GM19025 (cell line): ENCODE results near the gene GLTP.

Source experiments
- ATAC-seq: cut with Tn5 transposase; IDR thresholded peaks from one replicate; pipeline ENCODE4 v1.9.1; 2021; ENCODE audit warnings: mild to moderate bottlenecking, low read depth, moderate library complexity; ENCODE audit not compliant: unreplicated experiment

Gene GLTP

DNA sequence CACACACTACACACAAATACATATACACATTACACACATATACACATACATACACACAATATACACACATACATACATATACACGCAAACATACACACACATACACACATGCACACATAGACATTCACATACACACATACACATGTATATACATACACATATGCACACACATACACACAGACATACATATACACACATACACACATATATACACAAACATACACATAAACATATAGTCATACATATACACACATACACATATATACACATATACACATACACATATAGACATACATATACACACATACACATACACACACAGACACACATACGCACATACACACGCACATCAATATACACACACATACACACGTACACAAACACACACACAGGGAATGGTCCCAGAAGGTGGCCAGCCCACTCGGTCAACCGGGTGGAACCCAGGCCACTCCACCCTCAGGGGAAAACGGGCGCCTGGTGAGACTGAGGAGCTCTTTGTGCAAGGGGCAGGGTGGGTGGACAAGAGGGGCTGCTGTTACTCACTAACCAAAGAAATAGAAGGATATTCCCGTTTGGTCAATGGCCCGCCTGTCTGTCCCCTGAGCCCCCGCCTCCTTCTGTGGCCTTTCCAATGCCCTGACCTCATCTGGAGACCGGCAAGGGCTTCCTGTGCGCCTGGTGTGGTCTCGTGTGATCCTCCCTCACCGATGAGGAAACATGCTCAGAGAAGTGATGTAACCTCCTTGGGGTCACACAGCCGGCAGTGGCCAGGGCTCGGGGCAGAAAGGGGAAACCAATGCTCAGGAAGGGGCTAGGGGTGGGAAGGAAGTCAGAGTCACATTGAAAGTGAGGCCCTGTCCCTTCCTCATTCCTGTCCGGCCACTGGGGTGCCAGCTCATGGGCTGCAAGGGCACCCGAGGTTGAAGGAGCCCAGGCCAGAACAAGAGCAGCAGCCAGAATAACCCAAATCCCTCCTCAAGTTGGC lies 52.5 kb downstream of the GLTP start:
- ATAC-seq = no peak

- ATAC-seq = no peak
These were observed 53.3 kb downstream of the GLTP start for GRCh38 chr12:109827080-109827479.

DNA sequence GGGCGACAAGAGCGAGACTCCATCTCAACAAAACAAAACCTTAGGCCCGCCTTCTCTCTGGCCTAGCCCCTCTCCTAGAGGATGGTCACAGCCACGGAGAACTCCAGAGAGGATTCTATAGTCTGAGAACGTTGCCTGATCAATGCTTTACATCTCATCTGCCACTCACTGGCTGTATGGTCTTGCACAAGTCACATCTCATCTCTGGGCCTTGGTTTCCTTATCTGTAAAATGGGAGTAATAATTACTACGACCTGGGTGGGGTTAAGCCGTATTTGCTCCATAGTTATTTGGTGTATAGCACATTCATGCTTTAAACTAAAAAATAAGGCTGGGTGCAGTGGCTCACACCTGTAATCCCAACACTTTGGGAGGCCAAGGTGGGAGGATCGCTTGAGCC lies 55.6 kb downstream of the GLTP start:
- ATAC-seq = no peak

- ATAC-seq = no peak
These were observed 57.4 kb downstream of the GLTP start for GRCh38 chr12:109822951-109823411.

DNA sequence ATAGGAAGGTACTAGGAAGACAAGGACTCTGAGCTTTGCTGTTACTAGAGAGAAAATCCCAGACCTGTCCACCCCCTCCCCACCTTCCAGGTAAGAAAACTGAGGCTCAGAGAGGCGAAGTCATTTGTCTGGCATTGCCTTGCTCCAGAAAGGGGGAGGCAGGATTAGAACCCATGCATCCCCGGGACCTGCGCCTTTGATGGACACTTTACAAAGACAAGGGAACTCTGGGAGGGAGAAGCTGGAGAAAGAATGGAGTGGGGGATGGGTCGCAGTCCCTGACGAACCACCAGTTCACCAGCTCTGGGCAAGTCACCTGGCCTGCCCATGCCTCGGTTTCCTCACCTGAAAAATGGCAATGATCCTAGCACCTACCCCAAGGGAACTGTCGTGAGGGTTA lies 57.9 kb downstream of the GLTP start:
- ATAC-seq = no peak

DNA sequence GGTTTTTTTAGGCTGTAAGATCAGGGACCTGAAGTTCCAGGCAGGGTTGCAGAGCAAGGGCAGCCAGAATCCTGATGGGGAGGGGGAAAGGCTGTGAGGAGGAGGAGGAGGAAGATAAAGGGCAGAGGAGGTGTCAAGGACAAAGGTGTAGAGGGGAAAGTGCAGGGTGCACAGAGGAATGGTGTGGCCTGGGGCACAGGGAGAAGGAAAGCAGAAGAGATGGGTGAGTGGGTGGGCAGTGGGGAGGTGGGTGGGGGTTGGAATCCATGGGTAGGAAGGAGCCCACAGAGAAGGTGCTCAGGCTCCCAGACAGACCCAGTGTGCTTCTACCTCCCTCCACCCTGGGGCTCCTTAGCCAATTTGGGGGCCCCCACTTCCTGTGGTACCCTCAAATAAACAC lies 58.4 kb downstream of the GLTP start:
- ATAC-seq = no peak

DNA sequence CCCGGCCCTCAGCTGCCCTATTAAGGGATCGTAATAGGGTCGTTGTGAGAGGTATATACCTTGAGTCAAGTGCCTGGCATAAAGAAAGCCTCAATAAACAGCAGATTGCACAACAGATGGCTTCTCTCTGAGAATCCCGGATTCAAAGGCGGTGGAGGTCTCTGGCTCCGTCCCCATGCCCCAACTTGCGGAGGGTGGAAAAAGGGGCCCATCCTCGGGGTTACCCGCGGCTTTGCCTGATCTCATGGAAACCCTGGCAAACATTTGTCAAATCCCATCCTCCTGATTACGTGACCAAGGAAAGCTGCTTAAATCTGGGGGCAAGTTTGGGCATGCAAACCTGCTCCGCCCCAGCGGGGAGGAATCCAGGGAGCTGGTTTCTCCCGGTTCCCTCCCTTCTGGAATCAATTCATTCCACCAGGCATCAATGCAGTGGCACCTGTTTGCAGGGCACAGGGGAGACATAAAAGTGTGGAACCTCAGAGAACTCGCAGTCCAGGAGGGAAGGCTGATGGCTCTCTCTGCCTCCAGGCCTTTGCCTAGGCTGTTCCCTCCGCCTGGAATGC lies 59.4 kb downstream of the GLTP start:
- no peak for ATAC-seq

- no peak for ATAC-seq
These were observed 61.3 kb downstream of the GLTP start for GRCh38 chr12:109818905-109819500.

DNA sequence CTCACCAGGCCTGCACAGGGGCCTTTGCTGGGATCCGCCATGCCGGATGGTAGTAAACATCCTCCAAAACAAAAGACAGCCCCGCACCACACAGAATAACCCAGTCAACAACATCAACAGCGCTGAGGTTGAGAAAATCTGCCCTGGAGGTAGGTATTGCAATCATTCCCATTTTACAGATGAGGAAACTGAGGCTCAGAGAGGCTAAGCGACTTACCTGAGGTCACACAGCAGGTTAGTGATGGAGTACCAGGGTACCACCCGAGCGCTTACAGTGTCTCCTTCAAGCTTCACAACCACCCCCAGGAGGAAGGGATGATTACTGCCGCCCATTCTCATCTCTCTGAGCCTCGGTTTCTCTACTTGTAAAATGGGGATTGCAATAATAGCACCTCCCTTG lies 62.1 kb downstream of the GLTP start:
- ATAC-seq = no peak

DNA sequence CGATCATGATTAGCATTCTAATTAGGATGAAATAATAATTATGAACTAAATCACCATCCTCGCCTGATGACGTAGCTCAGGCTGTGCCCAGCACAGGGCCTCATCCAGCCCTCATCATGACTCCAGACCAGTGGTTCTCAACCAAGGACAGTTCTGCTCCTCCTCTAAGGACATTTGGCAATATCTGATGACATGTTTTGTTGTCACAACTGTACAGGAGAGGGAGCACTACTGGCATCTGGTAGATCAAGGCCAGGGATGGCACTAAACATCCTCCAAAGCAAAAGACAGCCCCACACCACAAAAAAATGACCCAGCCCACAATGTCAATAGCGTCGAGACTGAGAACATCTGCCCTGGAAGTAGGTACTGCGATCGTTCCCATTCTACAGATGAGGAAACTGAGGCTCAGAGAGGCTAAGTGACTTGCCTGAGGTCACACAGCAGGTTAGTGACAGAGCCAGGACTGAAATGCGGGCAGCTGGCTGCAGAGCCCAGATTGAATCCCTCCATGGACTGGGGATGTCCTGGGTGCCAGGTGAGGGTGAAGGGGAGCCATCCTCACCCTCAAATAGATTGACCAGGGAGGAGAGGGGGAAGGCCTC lies 62.6 kb downstream of the GLTP start:
- ATAC-seq = no peak

DNA sequence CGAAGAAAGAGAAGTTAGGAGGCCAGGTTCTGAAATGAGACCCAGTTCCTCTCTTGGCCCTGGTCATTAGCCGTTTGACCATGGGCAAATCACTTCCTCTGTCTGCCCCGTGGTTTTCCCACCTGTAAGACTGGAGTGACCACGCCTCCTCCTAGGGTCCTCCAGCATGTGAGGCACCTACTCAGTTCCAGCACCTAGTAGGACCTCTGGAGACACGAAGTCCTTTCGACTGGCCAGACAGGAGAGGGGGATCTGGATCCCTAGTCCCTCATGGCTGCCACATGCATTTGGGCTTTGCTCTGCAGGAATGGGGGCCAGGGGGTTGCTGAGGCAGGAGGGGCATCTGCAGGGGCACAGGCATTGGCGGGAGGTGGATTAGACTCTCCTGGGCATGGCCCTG lies 63.5 kb downstream of the GLTP start:
- no peak for ATAC-seq

GRCh38 chr12:109815757-109816617 lies 64.4 kb downstream of the GLTP start:
- ATAC-seq = no peak

- no peak for ATAC-seq
These were observed 65.1 kb downstream of the GLTP start for GRCh38 chr12:109815225-109815624.

GRCh38 chr12:109814600-109815150 lies 65.7 kb downstream of the GLTP start:
- ATAC-seq = no peak

- ATAC-seq = no peak
These were observed 66.4 kb downstream of the GLTP start for GRCh38 chr12:109813810-109814416.

DNA sequence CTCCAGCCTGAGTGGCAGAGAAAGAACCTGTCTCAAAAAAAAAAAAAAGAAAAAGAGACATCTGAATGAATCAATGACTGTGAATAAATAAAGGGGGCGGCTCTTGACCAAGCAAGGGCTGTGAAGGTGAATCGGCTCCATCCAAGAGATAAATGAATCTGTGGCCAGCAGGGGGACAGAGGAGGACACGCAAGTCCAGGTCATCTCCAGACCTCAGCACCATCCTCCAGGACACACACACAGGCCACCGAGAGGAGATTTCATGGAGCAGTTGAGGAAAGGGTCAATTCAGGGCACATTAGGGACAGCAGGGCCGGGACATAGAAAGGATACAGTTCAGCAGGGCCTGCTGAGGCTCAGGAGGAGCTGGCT lies 68.7 kb downstream of the GLTP start:
- ATAC-seq = no peak

- no peak for ATAC-seq
These were observed 69.3 kb downstream of the GLTP start for GRCh38 chr12:109810954-109811623.

- ATAC-seq = no peak
These were observed 71.3 kb downstream of the GLTP start for GRCh38 chr12:109808876-109809646.
